HG03103 (cell line): ENCODE measurements around the gene ADAR.

Source experiments
- ATAC-seq: cut with Tn5 transposase; IDR thresholded peaks from one replicate; pipeline ENCODE4 v1.9.1; 2021; ENCODE audit warnings: low read depth; ENCODE audit not compliant: unreplicated experiment

ADAR gene

GRCh38 chr1:154616659-154617345 is 8.8 kb upstream of the ADAR start:
- ATAC-seq: no peak

- ATAC-seq: no peak
Observed at GRCh38 chr1:154615411-154615810, 7.4 kb upstream of the ADAR start.

- ATAC-seq: no peak
Observed at GRCh38 chr1:154614901-154615300, 6.9 kb upstream of the ADAR start.

- no peak for ATAC-seq
Observed at GRCh38 chr1:154614247-154614646, 6.3 kb upstream of the ADAR start.

- no peak for ATAC-seq
Observed at GRCh38 chr1:154611150-154611862, 3.3 kb upstream of the ADAR start.

GRCh38 chr1:154609398-154610380 is 1.7 kb upstream of the ADAR start:
- ATAC-seq: no peak

- ATAC-seq: no peak
Observed at GRCh38 chr1:154608397-154609270, 648 bp upstream of the ADAR start.

- no peak for ATAC-seq
Observed at GRCh38 chr1:154607106-154607608, 829 bp downstream of the ADAR start.

GRCh38 chr1:154605534-154605933 is 2.5 kb downstream of the ADAR start:
- no peak for ATAC-seq

GRCh38 chr1:154603317-154603716 is 4.7 kb downstream of the ADAR start:
- no peak for ATAC-seq

GRCh38 chr1:154599658-154600057 is 8.3 kb downstream of the ADAR start:
- no peak for ATAC-seq

- no peak for ATAC-seq
Observed at GRCh38 chr1:154598871-154599635, 8.9 kb downstream of the ADAR start.

- ATAC-seq: no peak
Observed at GRCh38 chr1:154595621-154596020, 12.4 kb downstream of the ADAR start.

GRCh38 chr1:154594811-154595210 is 13.2 kb downstream of the ADAR start:
- ATAC-seq: no peak

GRCh38 chr1:154593390-154593789 is 14.6 kb downstream of the ADAR start:
- no peak for ATAC-seq

- ATAC-seq: no peak
Observed at GRCh38 chr1:154591206-154591605, 16.8 kb downstream of the ADAR start.

GRCh38 chr1:154590756-154591155 is 17.2 kb downstream of the ADAR start:
- ATAC-seq: no peak

- no peak for ATAC-seq
Observed at GRCh38 chr1:154589780-154590179, 18.2 kb downstream of the ADAR start.

- ATAC-seq: no peak
Observed at GRCh38 chr1:154586641-154587040, 21.3 kb downstream of the ADAR start.
